ENCODE results near the gene LEFTY2. TPM values are rescaled to one million over a fixed set of nuclear protein-coding genes. Genes with fewer than 3 reads are reported as not detected.

Gene LEFTY2
- total RNA-seq, 6 experiments from 2014 or later = 0.31 TPM; not detected in 5

GRCh38 chr1:225896494-225896893 is 44.5 kb downstream of the LEFTY2 start:
- Histone ChIP-seq H3K27me3 (no peaks in the 10 kb centered on the region), H3K9me3 (no peaks in the 10 kb centered on the region), H3K4me3 (no peak overlapping the region), H3K27ac (peak overlapping the region in 2 of 3 donors; percentile 38 to 41), H3K4me1 (peaks cover 0 to 19% (median 5%) of the 10 kb centered on the region in 4 donors), H3K36me3 (no peaks in the 10 kb centered on the region)
- intact Hi-C loops (cut with DNase I) = no loop called here
- DNase-seq = no peak
- TF ChIP-seq POLR2A (IDR thresholded peaks at IDR 0.05) = no peak
- TF ChIP-seq CTCF (IDR thresholded peaks at IDR 0.05) = no peak
- no peak for ATAC-seq
- 57% methylated on average over 5 of the region's 5 CpGs for WGBS (ENCODE audit: insufficient coverage, low coverage, low lambda C conversion rate, missing lambda C conversion rate)

GRCh38 chr1:225892307-225892706 is 48.7 kb downstream of the LEFTY2 start:
- peaks cover 0 to 47% (median 19%) of the 10 kb centered on the region in 4 donors for H3K4me1 ChIP-seq
- TF ChIP-seq CTCF (IDR thresholded peaks at IDR 0.05) = no peak
- TF ChIP-seq POLR2A (IDR thresholded peaks at IDR 0.05) = no peak
- ATAC-seq (no peak), DNase-seq (peak in 1 of 3 donors; percentile 21)
- 76% methylated on average over 5 of the region's 6 CpGs for WGBS (ENCODE audit: insufficient coverage, low coverage, low lambda C conversion rate, missing lambda C conversion rate)
- H3K4me3 ChIP-seq = no peak overlapping the region
- no peaks in the 10 kb centered on the region for H3K36me3 ChIP-seq
- no peaks in the 10 kb centered on the region for H3K9me3 ChIP-seq
- no peaks in the 10 kb centered on the region for H3K27me3 ChIP-seq
- peak overlapping the region in 1 of 3 donors; percentile 84 for H3K27ac ChIP-seq
- intact Hi-C loops (cut with DNase I) = no loop called here

GRCh38 chr1:225891229-225891972 is 49.6 kb downstream of the LEFTY2 start:
- Histone ChIP-seq H3K4me3 (no peak overlapping the region), H3K27me3 (no peaks in the 10 kb centered on the region), H3K9me3 (no peaks in the 10 kb centered on the region), H3K27ac (peak overlapping the region; percentile 63 to 84 (median 77)), H3K36me3 (no peaks in the 10 kb centered on the region), H3K4me1 (peaks cover 0 to 48% (median 20%) of the 10 kb centered on the region in 4 donors)
- 23% methylated on average over 5 of the region's 14 CpGs for WGBS (ENCODE audit: insufficient coverage, low coverage, low lambda C conversion rate, missing lambda C conversion rate)
- TF ChIP-seq POLR2A (IDR thresholded peaks at IDR 0.05) (no peak), CTCF (IDR thresholded peaks at IDR 0.05) (no peak)
- intact Hi-C loops (cut with DNase I) = no loop called here
- DNase-seq (peak in 2 of 3 donors; percentile 67 to 73), ATAC-seq (peak; percentile 8 to 59 (median 28))

GRCh38 chr1:225890346-225891228 is 50.4 kb downstream of the LEFTY2 start:
- DNase-seq = peak; percentile 82 to 94 (median 91)
- no peaks in the 10 kb centered on the region for H3K36me3 ChIP-seq
- H3K27me3 ChIP-seq = no peaks in the 10 kb centered on the region
- H3K4me3 ChIP-seq = no peak overlapping the region
- peaks cover 0 to 56% (median 23%) of the 10 kb centered on the region in 4 donors for H3K4me1 ChIP-seq
- no peak for TF ChIP-seq POLR2A (IDR thresholded peaks at IDR 0.05)
- no peak for TF ChIP-seq CTCF (IDR thresholded peaks at IDR 0.05)
- H3K9me3 ChIP-seq = no peaks in the 10 kb centered on the region
- intact Hi-C loops (cut with DNase I) = no loop called here
- 0% methylated on average over 2 of the region's 6 CpGs for WGBS (ENCODE audit: insufficient coverage, low coverage, low lambda C conversion rate, missing lambda C conversion rate)
- peak; percentile 72 to 76 (median 74) for ATAC-seq
- peak overlapping the region; percentile 63 to 84 (median 77) for H3K27ac ChIP-seq
